AG04450 (cell line): ENCODE measurements around the gene ATAD5. TPM values are rescaled to one million over a fixed set of nuclear protein-coding genes. Genes with fewer than 3 reads are reported as not detected.
"Not testable (repeated sequence)": the region's sequence is repeated elsewhere in the genome, so short reads cannot be mapped to it uniquely, and the experiment has no call there.

Experiments used
- CTCF ChIA-PET: fragments of 300-600, 350-600 bp; formaldehyde crosslinking; extraction: SDS; loops from one replicate; lab custom pipeline; 2022; ENCODE audit warnings: antibody characterized with exemption, inconsistent platforms; lab: Charles Lee
- POLR2A ChIA-PET: fragments of 350-600 bp; formaldehyde crosslinking; extraction: SDS; loops from one replicate; lab custom pipeline; 2021; ENCODE audit warnings: antibody characterized with exemption, inconsistent platforms; lab: Yijun Ruan, JAX
- DNase-seq: peaks from one replicate; pipeline ENCODE4 v3.0.0-alpha.2; 2011; ENCODE audit warnings: low read depth, low spot score
- H3K27ac ChIP-seq: one replicate; pipeline ENCODE4 v1.5.1; 2012; ENCODE audit warnings: low read depth, low read length, control low read depth
- H3K27me3 ChIP-seq: one replicate; pipeline ENCODE4 v1.6.0; 2012; ENCODE audit warnings: low read length; ENCODE audit not compliant: control insufficient read depth, insufficient read depth
- H3K4me3 ChIP-seq: 2 replicates; pipeline ENCODE4 v1.5.1; 2011; ENCODE audit warnings: mild to moderate bottlenecking, low read depth, low read length, control low read depth
- H3K9me3 ChIP-seq: 2 replicates; pipeline ENCODE4 v1.5.1; 2012; ENCODE audit warnings: low read length; ENCODE audit not compliant: control insufficient read depth, insufficient read depth
- polyA plus RNA-seq: library from polyadenylated mRNA; depleted of rRNA; stranded (reverse); fragments of >200 nt; gene quantifications from 2 replicates; pipeline ENCODE4 v1.2.3, GENCODE V29; 2011; rRNA removed
- small RNA-seq: library from RNA; depleted of rRNA; stranded (forward); fragments of <200 nt; gene quantifications from one replicate; pipeline ENCODE3, GENCODE V24; 2012; ENCODE audit warnings: low read depth; ENCODE audit not compliant: insufficient read length
- TF ChIP-seq, protein P1 (sequence below): IDR thresholded peaks from 2 replicates; pipeline ENCODE4 v1.5.1; 2011; ENCODE audit warnings: low read depth, low read length, control low read depth, inconsistent platforms

The ATAD5 gene
- polyA plus RNA-seq, 1 experiment, result 1.0 TPM

DNA sequence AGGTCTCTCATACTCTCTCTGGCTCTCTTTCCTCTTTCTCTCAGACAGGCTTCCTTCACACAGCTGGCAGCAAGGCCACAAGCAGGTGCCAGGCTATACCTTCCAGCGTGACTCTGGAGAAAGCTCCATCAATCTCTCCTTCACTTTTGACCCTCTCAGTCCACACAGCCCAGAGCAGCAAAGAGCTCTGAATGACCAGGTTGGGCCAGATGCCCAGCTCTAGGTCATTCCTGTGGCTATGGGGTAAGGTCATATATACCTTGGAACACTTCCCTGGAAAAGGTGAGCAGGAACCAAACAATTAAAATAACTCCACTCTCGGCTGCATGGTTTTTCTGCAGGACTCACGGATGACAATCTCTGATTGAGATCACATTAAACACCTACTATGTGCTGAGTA, 98.7 kb downstream of the ATAD5 start:
- Histone ChIP-seq H3K9me3 (no peaks in the 10 kb centered on the region), H3K4me3 (no peak overlapping the region), H3K27ac (no peak overlapping the region), H3K27me3 (no peaks in the 10 kb centered on the region)
- ChIA-PET POLR2A (no interaction called here), CTCF (no interaction called here)
- TF ChIP-seq, protein P1, sequence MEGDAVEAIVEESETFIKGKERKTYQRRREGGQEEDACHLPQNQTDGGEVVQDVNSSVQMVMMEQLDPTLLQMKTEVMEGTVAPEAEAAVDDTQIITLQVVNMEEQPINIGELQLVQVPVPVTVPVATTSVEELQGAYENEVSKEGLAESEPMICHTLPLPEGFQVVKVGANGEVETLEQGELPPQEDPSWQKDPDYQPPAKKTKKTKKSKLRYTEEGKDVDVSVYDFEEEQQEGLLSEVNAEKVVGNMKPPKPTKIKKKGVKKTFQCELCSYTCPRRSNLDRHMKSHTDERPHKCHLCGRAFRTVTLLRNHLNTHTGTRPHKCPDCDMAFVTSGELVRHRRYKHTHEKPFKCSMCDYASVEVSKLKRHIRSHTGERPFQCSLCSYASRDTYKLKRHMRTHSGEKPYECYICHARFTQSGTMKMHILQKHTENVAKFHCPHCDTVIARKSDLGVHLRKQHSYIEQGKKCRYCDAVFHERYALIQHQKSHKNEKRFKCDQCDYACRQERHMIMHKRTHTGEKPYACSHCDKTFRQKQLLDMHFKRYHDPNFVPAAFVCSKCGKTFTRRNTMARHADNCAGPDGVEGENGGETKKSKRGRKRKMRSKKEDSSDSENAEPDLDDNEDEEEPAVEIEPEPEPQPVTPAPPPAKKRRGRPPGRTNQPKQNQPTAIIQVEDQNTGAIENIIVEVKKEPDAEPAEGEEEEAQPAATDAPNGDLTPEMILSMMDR, result no peak
- DNase-seq, result no peak

DNA sequence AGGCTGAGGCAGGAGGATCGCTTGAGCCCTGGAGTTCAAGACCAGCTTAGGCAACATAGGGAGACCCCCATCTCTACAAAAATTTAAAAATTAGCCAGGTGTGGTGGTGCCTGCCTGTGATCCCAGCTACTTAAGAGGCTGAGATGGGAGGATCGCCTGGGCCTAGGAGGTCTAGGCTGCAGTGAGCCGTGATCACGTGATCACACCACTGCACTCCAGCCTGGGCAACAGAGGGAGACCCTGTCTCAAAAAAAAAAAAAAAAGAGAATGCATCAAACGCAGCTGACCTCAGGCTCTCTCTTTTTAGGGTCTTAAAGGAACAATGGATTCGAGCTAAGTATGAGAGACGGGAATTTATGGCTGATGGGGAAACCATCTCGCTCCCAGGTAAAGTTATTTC, 99.8 kb downstream of the ATAD5 start:
- H3K27me3 ChIP-seq, POLR2A ChIA-PET, H3K9me3 ChIP-seq, H3K27ac ChIP-seq, H3K4me3 ChIP-seq, DNase-seq: not testable (repeated sequence)
- CTCF ChIA-PET, result interaction anchor here (0.6 kb wide), 1 partner anchor 327 kb away, joined by 3 read pairs; no protein-coding TSS in a partner anchor

DNA sequence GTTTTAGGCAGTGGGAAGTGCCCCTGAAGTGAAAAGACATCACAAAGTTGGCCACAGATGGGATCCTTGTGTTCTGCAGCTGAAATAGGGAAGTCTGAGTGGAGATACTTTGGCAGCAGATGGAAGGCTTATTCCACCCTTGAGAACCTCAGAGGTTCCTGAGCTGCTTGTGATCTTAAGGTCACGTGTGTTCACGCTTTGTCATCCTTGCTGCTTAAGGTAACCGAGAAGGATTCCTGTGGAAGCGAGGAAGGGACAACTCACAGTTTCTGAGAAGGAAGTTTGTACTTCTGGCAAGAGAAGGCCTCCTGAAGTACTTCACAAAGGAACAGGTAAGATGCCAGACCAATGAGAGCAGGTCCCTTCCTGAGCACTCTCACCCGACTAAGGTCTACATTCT, 102.2 kb downstream of the ATAD5 start:
- Histone ChIP-seq H3K27me3 (no peaks in the 10 kb centered on the region), H3K9me3 (no peaks in the 10 kb centered on the region), H3K4me3 (no peak overlapping the region), H3K27ac (no peak overlapping the region)
- TF ChIP-seq, protein P1, result no peak
- POLR2A ChIA-PET, result no interaction called here
- CTCF ChIA-PET, result no interaction called here
- no peak for DNase-seq

DNA sequence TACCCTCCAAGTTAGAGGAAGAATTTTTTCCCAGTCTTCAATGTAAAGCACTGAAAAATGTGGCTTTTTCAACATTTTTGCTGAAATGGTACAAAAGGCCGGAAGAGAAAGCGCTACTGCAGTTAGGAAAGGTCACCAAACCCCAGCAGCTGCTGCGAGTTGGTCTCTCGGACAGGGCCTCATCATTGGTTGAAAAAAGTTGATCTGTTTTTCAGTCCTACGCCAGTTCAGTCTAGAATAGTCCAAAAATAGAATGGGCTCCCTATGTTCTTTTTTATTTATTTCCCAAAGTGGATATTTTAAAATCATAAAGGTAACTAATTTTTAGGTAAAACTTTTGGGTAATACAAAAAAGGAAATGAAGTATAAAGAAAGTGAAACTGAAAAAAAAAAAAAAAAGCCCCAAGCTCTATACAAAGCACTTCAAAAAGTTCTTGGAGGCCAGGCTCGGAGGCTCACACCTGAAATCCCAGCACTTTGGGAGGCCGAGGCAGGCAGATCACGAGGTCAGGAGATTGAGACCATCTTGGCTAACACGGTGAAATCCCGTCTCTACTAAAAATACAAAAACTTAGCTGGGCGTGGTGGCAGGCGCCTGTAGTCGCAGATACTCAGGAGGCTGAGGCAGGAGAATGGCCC, 107.4 kb downstream of the ATAD5 start:
- POLR2A ChIA-PET, result no interaction called here
- Histone ChIP-seq H3K9me3 (no peaks in the 10 kb centered on the region), H3K27ac (no peak overlapping the region), H3K4me3 (no peak overlapping the region), H3K27me3 (no peaks in the 10 kb centered on the region)
- CTCF ChIA-PET, result no interaction called here
- no peak for DNase-seq
- TF ChIP-seq, protein P1, result no peak

DNA sequence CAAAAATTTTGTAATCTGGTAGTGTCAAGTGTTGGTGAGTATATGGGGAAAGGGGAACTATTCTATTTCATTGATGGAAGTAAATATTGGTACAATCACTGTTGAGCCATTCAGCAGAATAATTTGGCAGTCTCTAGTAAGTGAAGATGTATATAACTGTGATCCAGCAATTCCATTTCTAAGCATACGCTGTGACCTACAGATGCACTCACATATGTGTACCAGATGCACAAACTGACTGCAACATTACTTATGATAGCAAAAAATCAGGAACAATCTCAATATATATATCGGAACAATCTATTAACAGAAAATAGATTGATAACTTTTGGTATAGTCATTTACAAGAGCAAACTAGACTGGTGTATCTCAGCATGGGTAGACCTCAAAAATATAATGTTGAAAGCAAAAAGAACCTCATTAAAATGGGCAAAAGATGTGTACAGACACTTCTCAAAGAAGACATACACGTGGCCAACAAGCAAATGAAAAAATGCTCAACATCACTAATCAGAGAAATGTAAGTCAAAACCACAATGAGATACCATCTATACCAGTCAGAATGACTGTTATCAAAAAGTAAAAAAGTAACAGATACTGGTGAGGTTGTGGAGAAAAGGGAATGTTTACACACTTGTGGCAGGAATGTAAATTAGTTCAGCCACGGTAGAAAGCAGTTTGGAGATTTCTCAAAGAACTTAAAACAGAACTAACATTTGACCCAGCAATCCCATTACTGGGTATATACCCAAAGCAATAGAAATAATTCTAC, 110.7 kb downstream of the ATAD5 start:
- Histone ChIP-seq H3K9me3 (no peaks in the 10 kb centered on the region), H3K27ac (no peak overlapping the region), H3K27me3 (no peaks in the 10 kb centered on the region), H3K4me3 (no peak overlapping the region)
- ChIA-PET POLR2A (no interaction called here), CTCF (no interaction called here)
- no peak for DNase-seq
- TF ChIP-seq, protein P1, result peak; percentile 44

Small RNAs within 50 kb of the gene (small RNA-seq; reads per million reads assigned to genes)
- gene RNU6-298P, result not detected

Other genes with a start within 250 kb of the ATAD5 start
- gene CRLF3, start 7.3 kb upstream of the ATAD5 start, polyA plus RNA-seq, result 7.9 and 10.1 TPM in 2 replicates
- gene TEFM, start 74.3 kb downstream of the ATAD5 start, polyA plus RNA-seq, result 10.6 and 16.6 TPM in 2 replicates
- 1.4 and 1.7 TPM in 2 replicates for gene ADAP2, start 90.0 kb downstream of the ATAD5 start, polyA plus RNA-seq
- 14.6 and 15.9 TPM in 2 replicates for gene RNF135, start 139.1 kb downstream of the ATAD5 start, polyA plus RNA-seq